Activated T-cell treated with anti-CD3 and anti-CD28 coated beads for 4 hours (primary cell): ENCODE results near the gene TMEFF1.
A peak's percentile ranks its signal among the peaks of the same experiment; 100 is the strongest.

Experiments used
- DNase-seq: peaks from one replicate; pipeline ENCODE4 v3.0.0-alpha.2; 2020

Gene TMEFF1

GRCh38 chr9:100448266-100448665, 24.7 kb upstream of the TMEFF1 start:
- no peak for DNase-seq

DNA sequence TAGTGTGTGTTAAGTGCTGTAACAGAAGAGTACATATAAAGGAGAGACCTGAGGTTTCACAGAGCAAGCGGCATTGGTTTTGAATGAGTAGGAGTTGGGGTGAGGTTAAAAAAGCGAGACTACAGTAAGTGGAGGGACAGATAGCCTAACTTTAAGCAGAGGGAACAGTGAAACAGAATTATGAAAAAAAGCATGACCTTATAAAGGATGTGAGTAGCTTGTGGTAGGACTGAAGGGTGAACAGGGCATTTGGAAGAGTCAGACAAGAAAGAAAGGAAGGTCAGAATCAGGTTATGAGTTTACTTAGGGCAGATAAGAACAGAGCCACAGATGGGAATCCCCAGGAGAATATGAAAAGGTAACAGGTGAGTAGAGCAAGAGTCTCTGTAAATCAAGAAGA, 23.5 kb upstream of the TMEFF1 start:
- no peak for DNase-seq

DNA sequence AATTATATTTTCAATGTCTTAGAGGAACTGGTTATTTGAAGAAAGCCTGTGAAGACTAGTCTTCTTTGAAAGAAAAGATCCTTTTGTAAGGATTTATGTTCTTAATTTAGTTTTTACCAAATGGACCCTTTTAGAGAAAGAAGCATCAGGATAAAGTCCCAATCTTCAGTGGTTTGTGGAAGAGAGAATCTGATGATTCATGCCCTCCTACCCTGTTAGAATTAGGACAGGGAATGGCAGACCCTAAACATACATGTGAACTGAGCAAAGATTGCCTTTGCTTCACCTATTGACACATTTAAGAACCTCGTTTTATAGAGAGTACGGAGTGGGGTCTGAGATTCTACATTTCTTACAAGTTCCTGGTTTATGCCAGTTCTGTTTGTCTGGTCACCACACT, 20.1 kb upstream of the TMEFF1 start:
- no peak for DNase-seq

DNA sequence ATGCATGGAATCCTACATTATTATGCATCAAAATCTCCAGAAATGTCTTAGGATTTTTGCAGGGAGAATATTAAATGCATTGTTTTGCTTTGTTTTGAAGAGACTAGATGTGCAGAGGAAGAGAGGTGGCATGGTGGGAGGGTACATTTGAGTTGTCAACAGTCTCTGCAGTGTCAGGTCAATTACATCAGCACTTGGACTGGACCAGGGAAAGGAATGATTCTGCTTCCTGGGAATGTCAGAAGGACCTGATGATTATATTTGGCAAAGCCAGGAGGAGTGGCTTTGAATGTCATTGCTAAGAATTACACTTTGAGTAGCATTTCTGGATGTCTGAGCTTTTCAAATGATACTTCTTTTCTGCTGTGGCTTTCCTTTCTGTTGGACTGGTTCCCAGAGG, 17.5 kb upstream of the TMEFF1 start:
- DNase-seq: no peak

DNA sequence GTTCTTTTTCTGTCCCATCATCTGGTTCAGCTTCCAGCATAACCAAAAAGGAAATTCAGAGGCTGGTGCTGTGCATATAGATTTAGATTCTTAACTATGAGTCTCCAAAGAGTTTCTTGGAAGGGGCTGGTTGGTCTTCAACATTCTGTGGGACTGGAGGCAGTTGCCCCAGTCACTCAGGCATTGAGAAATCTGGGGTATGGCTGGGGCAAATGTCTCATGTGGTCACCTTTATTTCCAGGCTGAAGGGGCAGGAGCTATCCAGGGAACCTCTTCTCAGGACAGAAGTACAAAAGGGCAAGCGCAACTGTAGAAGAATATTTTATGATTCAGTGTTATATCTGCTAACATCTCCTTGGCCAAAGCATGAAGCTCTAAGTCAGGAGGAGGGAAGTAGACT, 15.4 kb upstream of the TMEFF1 start:
- DNase-seq: no peak

DNA sequence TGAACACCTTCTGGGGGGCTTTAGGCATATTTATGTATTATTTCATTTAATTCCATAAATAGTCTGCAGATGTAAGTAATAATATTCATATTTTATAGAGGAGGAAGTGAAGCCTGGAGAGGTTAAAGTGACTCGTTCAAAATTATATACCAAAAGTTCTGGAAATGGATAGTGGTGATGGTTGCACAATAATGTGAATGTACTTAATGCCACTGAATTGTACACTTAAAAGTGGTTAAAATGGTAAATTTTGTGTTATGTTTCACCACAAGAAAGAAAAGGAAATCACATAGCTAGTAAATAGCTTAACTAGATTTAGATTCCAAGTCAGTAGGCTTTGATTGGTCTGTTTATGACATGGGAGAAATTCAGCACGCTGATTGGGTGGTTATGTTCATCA, 13.0 kb upstream of the TMEFF1 start:
- DNase-seq: no peak

- DNase-seq: no peak
These were observed 7.7 kb upstream of the TMEFF1 start for GRCh38 chr9:100465274-100465673.

DNA sequence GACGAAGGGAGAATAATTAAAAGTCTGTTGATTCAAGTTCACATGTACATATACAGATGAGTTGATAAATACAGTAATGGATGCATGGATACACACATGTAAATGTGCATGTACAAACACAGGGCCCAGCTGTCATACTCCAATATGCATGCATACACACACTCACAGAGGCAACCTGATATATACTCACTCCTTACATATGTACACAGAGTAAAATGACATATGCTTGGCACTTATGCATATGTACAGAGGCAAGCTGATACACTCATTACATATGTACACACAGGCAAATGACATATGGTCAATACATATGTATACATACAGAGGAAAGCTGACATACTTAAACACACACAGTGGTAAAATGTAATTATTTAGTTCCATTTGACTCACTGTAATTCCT, 7.2 kb upstream of the TMEFF1 start:
- no peak for DNase-seq

DNA sequence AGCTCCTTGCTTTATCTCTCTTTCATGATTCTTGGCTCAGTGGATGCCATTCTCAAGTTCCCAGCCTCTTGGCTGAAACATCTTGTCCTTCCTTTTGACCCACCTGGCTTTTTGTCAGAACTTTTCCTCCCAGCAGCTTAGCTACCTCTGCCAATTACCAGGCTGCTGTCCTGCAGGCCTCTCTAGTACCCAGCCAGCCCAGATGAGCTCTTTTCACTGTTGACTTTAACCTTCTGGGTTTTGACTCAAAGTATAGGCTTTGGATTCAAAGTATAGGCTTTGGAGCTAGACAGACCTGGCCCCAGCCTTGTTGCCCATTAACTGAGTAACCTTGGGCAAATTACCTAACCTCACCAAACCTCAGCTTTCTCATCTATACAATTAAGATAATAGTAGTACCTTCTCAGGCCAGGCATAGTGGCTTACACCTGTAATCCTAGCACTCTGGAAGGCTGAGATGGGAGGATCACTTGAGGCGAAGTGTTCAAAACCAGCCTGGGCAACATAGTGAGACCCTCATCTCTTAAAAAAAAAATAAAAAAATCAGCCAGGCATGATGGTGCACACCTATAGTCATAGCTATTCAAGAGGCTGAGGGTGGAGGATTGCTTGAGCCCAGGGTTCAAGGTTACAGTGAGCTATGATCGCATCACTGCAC, 6.6 kb upstream of the TMEFF1 start:
- no peak for DNase-seq

- DNase-seq: no peak
These were observed 6.1 kb upstream of the TMEFF1 start for GRCh38 chr9:100466829-100467221.

- DNase-seq: no peak
These were observed 4.9 kb upstream of the TMEFF1 start for GRCh38 chr9:100468041-100468440.

- no peak for DNase-seq
These were observed 681 bp upstream of the TMEFF1 start for GRCh38 chr9:100472268-100472667.

DNA sequence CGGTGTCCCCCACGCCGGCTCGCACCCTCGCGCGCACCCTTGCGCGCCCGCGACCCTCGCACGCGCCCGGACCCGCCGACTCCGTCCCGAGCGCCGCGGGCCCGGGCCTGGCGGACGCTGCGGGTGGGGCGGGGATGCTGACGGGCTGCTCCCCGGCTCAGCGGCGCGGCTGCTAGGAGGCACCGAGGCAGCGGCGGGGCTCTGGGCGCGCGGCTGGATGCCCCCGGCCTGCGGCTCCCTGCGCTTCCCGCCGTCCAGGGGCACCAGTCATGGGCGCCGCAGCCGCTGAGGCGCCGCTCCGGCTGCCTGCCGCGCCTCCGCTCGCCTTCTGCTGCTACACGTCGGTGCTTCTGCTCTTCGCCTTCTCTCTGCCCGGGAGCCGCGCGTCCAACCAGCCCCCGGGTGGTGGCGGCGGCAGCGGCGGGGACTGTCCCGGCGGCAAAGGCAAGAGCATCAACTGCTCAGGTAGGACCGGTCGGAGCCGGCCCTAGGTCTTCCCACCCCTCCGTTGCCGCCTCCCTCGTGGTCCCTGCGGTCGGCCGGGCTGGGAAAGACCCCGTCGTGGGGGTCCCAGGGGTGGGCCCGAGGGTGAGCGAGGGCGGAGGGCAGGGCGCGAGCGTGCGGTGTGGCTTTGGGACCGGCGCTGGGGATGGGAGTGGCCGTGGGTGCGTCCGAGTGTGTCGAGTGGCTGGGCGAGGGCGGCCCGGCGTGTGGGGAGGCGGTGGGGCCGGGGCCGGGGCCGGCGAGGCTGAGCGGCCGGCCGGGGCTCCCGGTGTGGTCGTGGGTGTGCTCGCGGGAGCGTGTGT, 530 bp downstream of the TMEFF1 start:
- DNase-seq: peak; percentile 11

DNA sequence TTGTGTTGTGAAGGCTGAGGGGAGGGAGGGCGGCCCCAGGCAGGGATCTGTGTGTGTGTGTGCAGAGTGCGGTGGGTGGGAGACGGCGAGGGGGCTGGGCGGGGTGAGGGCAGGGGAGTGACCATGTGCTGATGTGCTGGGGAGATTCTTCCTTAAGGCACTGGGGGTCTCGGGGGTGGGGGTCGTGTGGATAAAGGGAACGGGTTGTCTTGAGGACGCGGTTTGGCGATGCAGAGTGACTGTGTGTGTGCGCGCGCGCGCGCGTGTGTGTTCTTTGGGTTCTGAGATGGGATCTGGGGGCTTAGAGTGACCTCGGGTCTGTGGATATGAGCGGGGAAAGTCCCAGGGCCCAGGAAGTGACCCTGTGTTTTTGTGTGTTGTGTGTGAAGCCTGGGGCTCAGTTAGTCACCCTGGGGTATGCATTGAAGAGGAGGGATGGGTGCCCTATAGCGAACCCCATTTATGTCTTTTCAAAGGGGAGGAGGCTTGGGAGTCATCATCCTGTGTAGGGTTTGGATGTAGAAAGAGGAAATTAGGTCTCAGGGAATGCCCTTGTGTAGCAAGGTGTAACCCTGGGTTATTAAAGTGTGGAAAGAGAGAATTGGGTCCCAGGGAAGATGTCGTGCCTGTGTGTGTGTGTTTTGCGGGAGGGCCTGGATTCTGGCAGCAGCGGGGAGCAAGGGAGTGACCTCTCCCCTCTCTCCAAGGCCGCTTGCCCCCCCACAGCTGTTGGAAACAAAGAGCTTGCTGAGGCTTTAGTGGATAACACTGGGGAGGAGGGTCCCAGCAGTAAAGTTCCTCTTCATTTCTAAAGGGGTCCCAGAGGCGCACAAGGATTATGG, 1.4 kb downstream of the TMEFF1 start:
- no peak for DNase-seq

- no peak for DNase-seq
These were observed 2.0 kb downstream of the TMEFF1 start for GRCh38 chr9:100474924-100475276.

DNA sequence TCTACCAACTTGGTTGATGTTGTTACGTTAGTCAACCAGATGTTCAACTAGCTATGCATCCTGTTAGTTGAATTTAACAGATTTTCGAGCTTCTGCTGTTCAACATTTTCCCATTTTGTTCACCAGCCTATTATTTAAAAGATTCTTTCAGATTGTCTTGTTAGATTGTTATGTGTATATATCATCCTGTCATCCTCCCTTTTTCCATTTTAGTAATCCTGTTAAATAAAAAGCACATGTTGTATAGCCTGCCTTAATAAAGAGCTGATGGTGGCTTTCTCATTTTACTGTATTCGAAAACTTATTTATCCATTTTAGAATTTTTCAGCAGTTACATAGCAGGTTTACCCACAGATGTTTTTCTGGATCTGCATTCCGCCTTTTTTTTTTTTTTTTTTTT, 4.3 kb downstream of the TMEFF1 start:
- no peak for DNase-seq

- DNase-seq: no peak
These were observed 5.2 kb downstream of the TMEFF1 start for GRCh38 chr9:100478192-100478591.

DNA sequence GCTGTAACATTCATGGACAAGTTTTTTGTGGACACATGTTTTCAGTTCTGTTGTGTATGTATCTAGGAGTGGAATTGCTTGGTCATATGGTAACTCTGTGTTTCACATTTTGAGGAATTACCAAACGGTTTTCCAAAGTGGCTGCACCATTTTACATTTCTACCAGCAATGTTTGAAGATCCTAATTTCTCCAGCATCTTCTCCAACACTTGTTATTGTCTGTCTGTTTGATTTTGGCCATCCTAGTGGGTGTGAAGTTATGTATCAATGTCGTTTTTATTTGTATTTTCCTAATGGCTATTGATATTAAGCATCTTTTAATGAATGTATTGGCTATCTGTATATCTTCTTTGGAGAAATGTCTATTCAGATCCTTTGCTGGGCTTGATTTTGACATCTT, 6.9 kb downstream of the TMEFF1 start:
- DNase-seq: no peak

GRCh38 chr9:100485196-100485595, 12.2 kb downstream of the TMEFF1 start:
- no peak for DNase-seq

DNA sequence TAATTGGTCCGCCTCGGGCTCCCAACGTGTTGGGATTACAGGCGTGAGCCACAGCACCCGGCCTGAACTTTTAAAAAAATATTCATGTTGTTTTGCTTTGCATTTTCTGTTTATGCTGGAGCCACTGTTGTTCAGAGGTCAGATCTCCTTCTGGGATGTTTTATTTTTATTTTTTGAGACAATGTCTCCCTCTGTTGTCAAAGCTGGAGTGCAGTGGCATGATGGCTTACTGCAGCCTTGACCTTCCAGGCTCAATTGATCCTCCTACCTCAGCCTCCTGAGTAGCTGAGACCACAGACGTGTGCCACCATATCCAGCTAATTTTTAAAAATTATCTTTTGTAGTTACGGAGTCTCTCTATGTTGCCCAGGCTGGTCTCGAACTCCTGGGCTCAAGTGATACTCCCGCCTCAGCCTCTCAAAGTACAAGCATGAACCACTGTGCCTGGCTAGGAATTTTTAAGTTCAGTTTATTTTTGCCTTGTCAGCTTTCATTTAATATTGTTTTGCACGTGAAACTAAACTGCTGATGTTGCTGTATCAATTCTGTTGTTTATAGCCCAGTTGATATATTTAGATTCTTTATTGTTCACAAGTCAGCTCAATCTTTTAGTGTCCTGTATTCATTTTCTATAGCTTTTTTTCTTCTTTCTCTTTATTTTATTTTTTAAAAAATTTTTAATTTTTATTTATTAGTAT, 13.7 kb downstream of the TMEFF1 start:
- DNase-seq: no peak

DNA sequence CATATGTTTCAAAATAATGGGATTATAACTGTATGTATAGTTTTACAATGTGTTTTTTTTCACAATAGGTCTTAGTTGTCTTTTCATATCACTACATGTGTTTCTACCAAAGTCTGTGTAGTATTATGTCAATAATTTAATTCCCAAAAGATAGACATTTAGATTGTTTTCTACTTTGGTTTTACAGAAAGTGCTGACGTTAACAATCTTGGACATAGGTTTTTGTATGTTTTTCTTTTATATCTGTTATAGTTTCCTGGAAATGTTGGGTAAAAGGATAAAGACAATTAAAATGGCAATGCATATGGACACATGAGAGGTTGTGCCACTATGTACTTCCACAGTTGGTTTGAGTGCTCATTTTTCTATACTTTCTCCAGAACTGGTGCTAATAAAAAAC, 15.2 kb downstream of the TMEFF1 start:
- DNase-seq: no peak

GRCh38 chr9:100489836-100490235, 16.9 kb downstream of the TMEFF1 start:
- no peak for DNase-seq

DNA sequence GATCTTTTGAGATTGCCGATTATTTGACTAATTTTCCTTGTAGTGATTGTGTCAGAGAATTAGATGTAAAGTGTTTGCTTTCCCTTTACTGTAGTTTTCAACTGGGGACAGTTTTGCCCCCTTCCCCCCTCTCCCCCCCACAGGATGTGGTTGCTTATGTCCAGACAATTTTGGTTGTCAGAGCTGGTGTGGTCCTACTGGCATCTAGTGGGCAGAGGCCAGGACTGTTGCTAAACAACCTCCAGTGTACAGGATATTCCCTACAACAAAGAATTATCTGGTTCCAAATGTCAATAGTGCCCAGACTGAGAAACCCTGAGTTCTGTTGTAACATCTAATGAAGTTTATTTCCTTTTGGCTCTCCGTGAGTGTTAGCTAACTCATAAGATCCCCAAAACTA, 20.0 kb downstream of the TMEFF1 start:
- no peak for DNase-seq
